ENCODE results near the gene PLCH2.

DNA sequence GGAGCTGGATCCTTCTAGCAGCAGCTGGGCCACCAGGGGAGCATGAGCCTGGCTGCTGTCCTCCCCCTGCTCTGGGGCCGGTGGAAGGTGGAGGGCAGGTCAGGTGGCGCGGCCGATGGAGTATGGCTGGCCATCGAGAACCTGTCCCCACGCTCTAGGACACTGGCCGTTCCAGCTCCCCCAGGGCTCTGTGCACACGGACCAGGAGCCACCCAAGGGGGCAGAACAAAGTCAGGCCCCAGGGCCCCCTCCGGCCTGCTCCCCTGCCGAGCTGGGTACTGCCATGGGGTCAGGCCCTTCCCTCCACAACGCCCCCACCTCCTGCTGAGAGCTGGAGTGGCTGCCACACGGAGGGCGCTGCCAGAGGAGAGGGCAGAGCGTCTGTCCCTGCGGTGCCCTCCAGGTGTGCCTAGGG, 4.5 kb upstream of the PLCH2 start:
- TF ChIP-seq GATA2 (IDR thresholded peaks at IDR 0.05; ENCODE audit: low read depth, low read length) (no peak), GATA3 (IDR thresholded peaks at IDR 0.05; ENCODE audit: low read depth, low read length) (no peak)

All from SH-SY5Y (cell line).